Forelimb muscle (tissue), 1 donor: ENCODE results near the gene MAP2K4. TPM values are rescaled to one million over a fixed set of nuclear protein-coding genes. Genes with fewer than 3 reads are reported as not detected.
A peak's percentile ranks its signal among the peaks of the same experiment; 100 is the strongest.
"Not testable (repeated sequence)": the region's sequence is repeated elsewhere in the genome, so short reads cannot be mapped to it uniquely, and the experiment has no call there.

Source experiments
- DNase-seq: peaks from one replicate; pipeline ENCODE4 v3.0.0-alpha.2; 2013; ENCODE audit warnings: low read depth
- polyA plus RNA-seq: library from polyadenylated mRNA; unstranded; fragments of 120-200 nt; gene quantifications from one replicate; pipeline ENCODE4 v1.2.1, GENCODE V29; 2013; ENCODE audit not compliant: insufficient read length

Gene MAP2K4
- polyA plus RNA-seq, 1 donor: 21.4 TPM

DNA sequence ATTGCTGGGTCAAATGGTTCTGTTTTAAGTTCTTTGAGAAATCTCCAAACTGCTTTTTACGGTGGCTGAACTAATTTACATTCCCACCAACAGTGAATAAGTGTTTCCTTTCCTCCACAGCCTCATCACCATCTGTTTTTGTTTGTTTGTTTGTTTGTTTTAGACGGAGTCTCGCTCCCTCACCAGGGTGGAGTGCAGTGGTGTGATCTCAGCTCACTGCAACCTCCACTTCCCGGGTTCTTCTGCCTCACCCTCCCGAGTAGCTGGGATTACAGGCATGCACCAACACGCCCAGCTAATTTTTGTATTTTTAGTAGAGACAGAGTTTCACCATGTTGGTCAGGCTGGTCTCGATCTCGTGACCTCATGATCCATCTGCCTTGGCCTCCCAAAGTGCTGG is 141.5 kb downstream of the MAP2K4 start:
- not testable (repeated sequence) for DNase-seq

DNA sequence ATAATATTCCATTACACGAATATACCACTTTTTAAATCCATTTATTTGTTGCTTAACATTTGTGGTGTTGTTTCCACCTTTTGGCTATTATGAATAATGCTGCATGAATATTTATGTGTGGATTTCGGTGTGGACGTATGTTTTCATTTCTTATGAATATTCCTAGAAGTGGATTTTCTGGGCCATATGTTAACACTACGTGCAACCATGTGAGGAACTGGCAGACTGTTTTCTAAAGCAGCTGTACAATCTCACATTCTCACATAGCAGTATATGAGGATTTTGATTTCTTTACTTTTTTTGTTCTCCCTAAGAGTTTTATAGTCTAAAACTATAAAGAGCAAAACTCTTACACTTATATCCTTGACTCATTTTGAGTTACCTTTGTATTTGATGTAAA is 143.4 kb downstream of the MAP2K4 start:
- no peak for DNase-seq

DNA sequence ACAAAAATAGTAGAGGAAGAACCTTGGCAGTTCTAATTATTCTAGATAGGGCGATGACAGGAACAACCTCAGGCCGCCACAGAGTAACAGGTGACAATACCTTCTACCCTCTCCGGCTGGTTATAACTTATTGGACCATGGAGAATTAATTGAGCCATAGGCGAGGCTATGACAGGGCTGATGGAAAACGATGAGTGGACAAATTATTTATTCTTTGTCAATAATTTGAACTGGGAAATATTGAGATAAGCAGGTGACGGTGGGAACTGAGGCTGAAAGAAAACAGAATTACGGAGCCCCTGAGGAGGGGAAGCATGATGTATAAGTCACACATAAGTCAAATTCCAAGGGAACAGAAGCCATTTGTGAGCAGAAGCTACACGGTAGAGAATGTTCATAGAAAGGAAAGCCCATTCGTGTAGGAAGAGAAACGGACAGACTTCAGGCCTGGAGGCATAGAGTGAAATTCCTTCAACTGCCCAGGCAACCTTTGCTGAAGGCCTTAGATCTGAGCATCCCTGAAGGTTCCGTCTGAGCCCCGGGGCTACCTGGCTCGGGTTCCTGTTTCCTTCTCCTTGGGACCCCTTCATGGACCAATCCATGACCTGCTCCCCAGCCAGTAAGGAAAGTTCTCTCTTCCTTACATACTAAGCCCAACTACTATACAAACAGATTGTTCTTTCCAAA is 158.1 kb downstream of the MAP2K4 start:
- DNase-seq: no peak

- peak; percentile 45 for DNase-seq
Observed at GRCh38 chr17:12180644-12181261, 160.1 kb downstream of the MAP2K4 start.

DNA sequence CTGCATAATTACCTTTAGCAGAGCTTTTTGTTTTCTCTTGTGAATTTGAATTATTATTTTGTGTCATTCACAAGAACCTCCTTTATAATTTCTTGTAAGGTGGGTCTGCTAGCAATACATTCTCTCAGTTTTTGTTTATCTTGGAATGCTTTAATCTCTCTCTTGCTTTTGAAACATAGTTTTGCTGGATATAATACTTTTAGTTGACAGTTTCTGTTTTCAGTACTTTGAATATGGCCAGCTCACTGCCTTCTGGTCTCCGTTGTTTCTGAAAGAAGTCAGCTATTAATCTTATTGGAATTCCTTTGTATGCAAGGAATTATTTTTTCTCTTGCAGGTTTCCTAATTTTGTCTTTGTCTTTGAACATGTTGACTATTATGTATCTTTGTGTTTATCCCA is 167.0 kb downstream of the MAP2K4 start:
- DNase-seq: no peak

- DNase-seq: no peak
Observed at GRCh38 chr17:12193144-12193735, 172.6 kb downstream of the MAP2K4 start.

Other genes starting within 250 kb of the MAP2K4 start
- gene ZNF18, start 23.4 kb upstream of the MAP2K4 start, polyA plus RNA-seq: 6.6 TPM